Mesodermal cell (in vitro differentiated cells): ENCODE data around the gene GALNT10.

ENCODE experiments used
- H3K27ac ChIP-seq: 2 replicates; pipeline ENCODE4 v1.7.0; 2013; ENCODE audit warnings: mild to moderate bottlenecking, low read depth, low read length, moderate library complexity; ENCODE audit not compliant: severe bottlenecking
- H3K36me3 ChIP-seq: 2 replicates; pipeline ENCODE4 v1.7.1; 2013; ENCODE audit warnings: mild to moderate bottlenecking, low read length, moderate library complexity; ENCODE audit not compliant: control insufficient read depth, insufficient read depth
- H3K4me1 ChIP-seq: one replicate; pipeline ENCODE4 v1.7.1; 2013; ENCODE audit warnings: mild to moderate bottlenecking, low read length; ENCODE audit not compliant: insufficient read depth, control insufficient read depth, poor library complexity, severe bottlenecking
- H3K4me3 ChIP-seq: 2 replicates; pipeline ENCODE4 v1.7.0; 2013; ENCODE audit warnings: low read length, control low read depth, mild to moderate bottlenecking; ENCODE audit not compliant: insufficient read depth, poor library complexity, severe bottlenecking; ENCODE audit errors: extremely low read depth
- H3K9me3 ChIP-seq: 2 replicates; pipeline ENCODE4 v1.7.1; 2013; ENCODE audit warnings: mild to moderate bottlenecking, low read length, moderate library complexity; ENCODE audit not compliant: control insufficient read depth
- WGBS, 2 experiments: methylation state at CpG; one replicate each; pipeline ENCODE4 v1.1.5; 2013; ENCODE audit warnings: missing lambda C conversion rate in 2 of 2; ENCODE audit not compliant: insufficient coverage in 2 of 2; 5-methylcytosine and 5-hydroxymethylcytosine counted together

GALNT10 gene

GRCh38 chr5:154442801-154443200 is 252.3 kb downstream of the GALNT10 start:
- no CpG with 5 or more reads among the region's 1 CpG for WGBS, 2 experiments

GRCh38 chr5:154444556-154445421 is 254.3 kb downstream of the GALNT10 start:
- H3K9me3 ChIP-seq: no peaks in the 10 kb centered on the region
- peaks cover 6% of the 10 kb centered on the region for H3K4me1 ChIP-seq
- H3K36me3 ChIP-seq: peaks cover 41% of the 10 kb centered on the region
- 10 to 13% methylated on average over 25 to 29 of the region's 30 CpGs for WGBS, 2 experiments
- no peak overlapping the region for H3K27ac ChIP-seq
- H3K4me3 ChIP-seq: peak overlapping the region; percentile 65

More at GRCh38 chr5:154442801-154443200, 252.3 kb downstream of the GALNT10 start:
- peaks cover 46% of the 10 kb centered on the region for H3K36me3 ChIP-seq
- no peaks in the 10 kb centered on the region for H3K9me3 ChIP-seq
- H3K27ac ChIP-seq: no peak overlapping the region
- no peak overlapping the region for H3K4me3 ChIP-seq
- H3K4me1 ChIP-seq: peaks cover 6% of the 10 kb centered on the region

GRCh38 chr5:154445422-154446194 is 255.1 kb downstream of the GALNT10 start, which contains the start of gene SAP30L:
SAP30L (plus strand) TSS chr5:154445997; CDS start chr5:154446605, 608 bp downstream.
- 0 to 1% methylated on average over 49 to 55 of the region's 70 CpGs for WGBS, 2 experiments
- H3K9me3 ChIP-seq: no peaks in the 10 kb centered on the region
- peaks cover 39% of the 10 kb centered on the region for H3K36me3 ChIP-seq
- peaks cover 6% of the 10 kb centered on the region for H3K4me1 ChIP-seq
- peak within 1 kb of the TSS; percentile 68 for H3K27ac ChIP-seq
- H3K4me3 ChIP-seq: peak within 1 kb of the TSS; percentile 65

GRCh38 chr5:154446195-154447088 is 255.9 kb downstream of the GALNT10 start:
- WGBS, 2 experiments: 0% methylated on average over 74 to 86 of the region's 87 CpGs

GRCh38 chr5:154447089-154447725 is 256.7 kb downstream of the GALNT10 start:
- no peaks in the 10 kb centered on the region for H3K9me3 ChIP-seq
- peak overlapping the region; percentile 65 for H3K4me3 ChIP-seq
- peaks cover 39% of the 10 kb centered on the region for H3K36me3 ChIP-seq
- peak overlapping the region; percentile 68 for H3K27ac ChIP-seq
- peaks cover 6% of the 10 kb centered on the region for H3K4me1 ChIP-seq
- 2 to 3% methylated on average over 5 to 6 of the region's 10 CpGs for WGBS, 2 experiments

More at GRCh38 chr5:154446195-154447088, 255.9 kb downstream of the GALNT10 start:
- H3K9me3 ChIP-seq: no peaks in the 10 kb centered on the region
- peaks cover 39% of the 10 kb centered on the region for H3K36me3 ChIP-seq
- H3K27ac ChIP-seq: peak overlapping the region; percentile 68
- H3K4me1 ChIP-seq: peaks cover 6% of the 10 kb centered on the region
- H3K4me3 ChIP-seq: peak overlapping the region; percentile 65

- Histone ChIP-seq H3K9me3 (no peaks in the 10 kb centered on the region), H3K4me1 (peaks cover 6% of the 10 kb centered on the region), H3K36me3 (peaks cover 53% of the 10 kb centered on the region), H3K27ac (no peak overlapping the region), H3K4me3 (no peak overlapping the region)
- WGBS, 2 experiments: 100% methylated on average over 1 of the region's 2 CpGs; no CpG with 5 or more reads in 1 of the 2 experiments
Observed at GRCh38 chr5:154449786-154450185, 259.3 kb downstream of the GALNT10 start.

- peaks cover 74% of the 10 kb centered on the region for H3K36me3 ChIP-seq
- H3K4me1 ChIP-seq: peaks cover 6% of the 10 kb centered on the region
- no peak overlapping the region for H3K4me3 ChIP-seq
- no peaks in the 10 kb centered on the region for H3K9me3 ChIP-seq
- WGBS, 2 experiments: 84 to 96% methylated on average over 2 to 3 of the region's 8 CpGs
- H3K27ac ChIP-seq: no peak overlapping the region
Observed at GRCh38 chr5:154451957-154452356, 261.4 kb downstream of the GALNT10 start.

- H3K9me3 ChIP-seq: no peaks in the 10 kb centered on the region
- no peak overlapping the region for H3K4me3 ChIP-seq
- WGBS, 2 experiments: no CpG with 5 or more reads among the region's 5 CpGs
- peaks cover 79% of the 10 kb centered on the region for H3K36me3 ChIP-seq
- no peak overlapping the region for H3K27ac ChIP-seq
- no peaks in the 10 kb centered on the region for H3K4me1 ChIP-seq
Observed at GRCh38 chr5:154455585-154455984, 265.1 kb downstream of the GALNT10 start.

GRCh38 chr5:154456540-154456939 is 266.0 kb downstream of the GALNT10 start:
- Histone ChIP-seq H3K27ac (no peak overlapping the region), H3K36me3 (peaks cover 72% of the 10 kb centered on the region), H3K4me1 (no peaks in the 10 kb centered on the region), H3K4me3 (no peak overlapping the region), H3K9me3 (no peaks in the 10 kb centered on the region)
- 93 to 94% methylated on average over 2 of the region's 3 CpGs for WGBS, 2 experiments
